A549 (cell line): ENCODE measurements around the gene UHMK1. TPM values are rescaled to one million over a fixed set of nuclear protein-coding genes. Genes with fewer than 3 reads are reported as not detected.

Experiments used
- PHF8 ChIP-seq: fragments of 200-600 bp; sonication (generic); IDR thresholded peaks from 2 replicates; pipeline ENCODE4 v1.6.1; 2016; ENCODE audit warnings: low read depth, mild to moderate bottlenecking, antibody characterized with exemption, moderate library complexity, borderline replicate concordance
- polyA plus RNA-seq, 4 experiments: library from polyadenylated mRNA; depleted of rRNA in 3 of 4; stranded (reverse); fragments of >200 nt; fragmentation: RNase III in 1 of 4; extraction: RNeasy Plus Mini Kit Qiagen cat#74134 plus additional on column Dnase treatment in 1 of 4; gene quantifications; 2 replicates in 3 of 4; 3 replicates in 1 of 4; pipeline ENCODE4 v1.2.3, GENCODE V29; 2011 to 2017
- small RNA-seq, 6 experiments: library from RNA; depleted of rRNA; stranded (forward); fragments of <200 nt; gene quantifications; one replicate each; pipeline ENCODE3, GENCODE V24; 2012

The UHMK1 gene
- polyA plus RNA-seq, 2 of the 4 experiments (the other 2 are of a cell fraction): 21.0 to 42.2 TPM

GRCh38 chr1:162578936-162579335 lies 81.3 kb downstream of the UHMK1 start (continued):
- no peak for TF ChIP-seq PHF8

Small RNA genes within 50 kb of the gene (small RNA-seq; reads per million reads assigned to genes)
- 0 reads per million in 6 experiments for gene UQCRBP2

Other genes with a start within 250 kb of the UHMK1 start
- not detected in 2 replicates for gene SPATA46, start 121.0 kb upstream of the UHMK1 start, polyA plus RNA-seq (2011; rRNA removed)
- gene SPATA46, start 121.0 kb upstream of the UHMK1 start, polyA plus RNA-seq (2017; fragmentation: RNase III; extraction: RNeasy Plus Mini Kit Qiagen cat#74134 plus additional on column Dnase treatment): not detected in 3 replicates
- 0.37 and 0.56 TPM in 2 replicates for gene C1orf226, start 116.1 kb upstream of the UHMK1 start, polyA plus RNA-seq (2011; rRNA removed)
- 0.32 to 0.38 TPM (median 0.33 TPM) in 3 replicates for gene C1orf226, start 116.1 kb upstream of the UHMK1 start, polyA plus RNA-seq (2017; fragmentation: RNase III; extraction: RNeasy Plus Mini Kit Qiagen cat#74134 plus additional on column Dnase treatment)
- 0.04 TPM in 1 of 2 replicates, not detected in the other for gene SH2D1B, start 85.7 kb upstream of the UHMK1 start, polyA plus RNA-seq (2011; rRNA removed)
- not detected in 3 replicates for gene SH2D1B, start 85.7 kb upstream of the UHMK1 start, polyA plus RNA-seq (2017; fragmentation: RNase III; extraction: RNeasy Plus Mini Kit Qiagen cat#74134 plus additional on column Dnase treatment)
- gene UAP1, start 63.9 kb downstream of the UHMK1 start, polyA plus RNA-seq (2011; rRNA removed): 22.8 and 25.3 TPM in 2 replicates
- gene UAP1, start 63.9 kb downstream of the UHMK1 start, polyA plus RNA-seq (2017; fragmentation: RNase III; extraction: RNeasy Plus Mini Kit Qiagen cat#74134 plus additional on column Dnase treatment): 19.8 to 21.5 TPM (median 19.8 TPM) in 3 replicates
- gene DDR2, start 134.6 kb downstream of the UHMK1 start, polyA plus RNA-seq (2011; rRNA removed): 0.46 and 0.49 TPM in 2 replicates
- 0.12 to 0.14 TPM (median 0.14 TPM) in 3 replicates for gene DDR2, start 134.6 kb downstream of the UHMK1 start, polyA plus RNA-seq (2017; fragmentation: RNase III; extraction: RNeasy Plus Mini Kit Qiagen cat#74134 plus additional on column Dnase treatment)